ENCODE results near the gene KIF26A. TPM values are rescaled to one million over a fixed set of nuclear protein-coding genes. Genes with fewer than 3 reads are reported as not detected.

Gene KIF26A
- total RNA-seq, 1 donor from 2014 or later, result 5.9 TPM

DNA sequence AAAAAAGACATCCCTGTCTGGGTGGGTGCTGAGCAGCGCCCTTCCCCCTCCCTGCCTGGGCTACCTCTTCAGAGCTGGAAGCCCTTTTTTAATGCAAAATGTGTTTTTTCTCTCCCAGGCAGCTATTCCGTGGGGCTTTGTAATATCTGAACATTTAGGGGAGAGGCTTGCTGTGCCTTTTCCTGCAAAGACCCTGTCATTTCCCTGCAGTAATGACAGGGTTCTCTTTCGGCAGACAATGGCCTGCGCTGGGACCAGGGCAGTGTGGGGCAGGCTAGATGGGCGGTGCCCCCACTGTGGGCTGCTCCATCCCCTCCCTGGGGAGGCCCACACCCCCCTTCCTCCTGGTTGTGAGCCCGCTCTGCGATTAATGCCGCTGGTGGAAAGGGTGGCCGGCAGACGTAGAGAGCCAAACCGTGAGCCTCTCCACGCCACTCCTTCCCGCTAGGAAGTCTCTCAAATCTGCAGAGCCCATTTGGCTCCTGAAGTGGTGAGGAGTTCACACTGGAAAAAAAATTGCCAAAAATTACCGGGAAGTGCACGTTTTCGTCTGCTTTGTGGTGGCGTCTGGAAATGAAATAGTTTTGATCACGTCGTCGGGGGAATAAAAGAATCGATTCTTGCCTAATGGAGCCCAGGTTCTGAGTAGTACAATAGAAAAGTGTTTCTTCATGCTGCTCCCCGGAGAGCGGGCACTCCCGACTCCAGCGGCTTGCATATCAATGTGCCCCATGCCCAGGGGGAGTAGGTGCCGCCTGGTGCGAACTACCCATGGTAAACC, 31.5 kb downstream of the KIF26A start:
- Histone ChIP-seq H3K36me3 (no peaks in the 10 kb centered on the region), H3K27me3 (no peaks in the 10 kb centered on the region), H3K4me1 (no peaks in the 10 kb centered on the region), H3K4me3 (no peak overlapping the region), H3K9me3 (no peaks in the 10 kb centered on the region), H3K27ac (no peak overlapping the region)
- intact Hi-C loops (cut with DNase I), result no loop called here
- no peak for TF ChIP-seq CTCF (IDR thresholded peaks at IDR 0.05)
- DNase-seq (no peak), ATAC-seq (no peak)

DNA sequence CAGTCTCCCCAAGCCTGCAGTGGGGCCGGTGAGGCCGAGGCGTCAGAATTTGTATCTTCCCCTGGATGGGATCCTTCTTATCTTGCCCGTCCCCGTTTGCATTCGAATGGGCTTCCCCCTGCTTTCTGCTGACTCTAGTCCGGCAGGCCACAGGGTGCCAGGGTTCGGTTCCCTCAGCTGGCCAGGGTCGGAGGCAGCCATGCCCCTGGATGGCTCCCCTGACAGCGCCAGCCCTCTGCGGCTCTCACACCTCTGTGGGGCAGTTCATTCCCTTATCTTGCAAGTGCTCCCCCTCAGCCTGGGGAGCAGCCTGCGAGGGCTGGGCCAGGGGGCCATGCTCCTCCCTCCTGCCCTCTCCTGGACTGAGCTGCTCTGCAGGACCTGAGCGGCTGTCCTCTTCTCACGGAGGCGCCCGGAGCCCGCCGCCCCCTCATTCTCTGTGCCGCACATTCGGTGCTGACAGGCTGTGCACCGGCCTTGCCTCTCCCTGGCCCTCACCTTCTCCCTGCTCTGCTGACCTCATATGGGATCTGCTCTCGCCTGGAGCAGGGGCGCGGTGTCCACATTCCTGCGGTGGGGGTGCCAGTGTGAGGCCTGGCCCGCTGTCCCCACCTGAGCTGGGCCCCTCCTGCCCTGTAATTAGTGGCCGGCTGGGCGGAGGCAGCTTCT, 32.8 kb downstream of the KIF26A start:
- ATAC-seq (peak; percentile 78), DNase-seq (peak; percentile 76)
- H3K36me3 ChIP-seq, result no peaks in the 10 kb centered on the region
- no peaks in the 10 kb centered on the region for H3K9me3 ChIP-seq
- no peak overlapping the region for H3K27ac ChIP-seq
- no peaks in the 10 kb centered on the region for H3K4me1 ChIP-seq
- no peak for TF ChIP-seq CTCF (IDR thresholded peaks at IDR 0.05)
- H3K27me3 ChIP-seq, result no peaks in the 10 kb centered on the region
- H3K4me3 ChIP-seq, result no peak overlapping the region
- intact Hi-C loops (cut with DNase I), result no loop called here

DNA sequence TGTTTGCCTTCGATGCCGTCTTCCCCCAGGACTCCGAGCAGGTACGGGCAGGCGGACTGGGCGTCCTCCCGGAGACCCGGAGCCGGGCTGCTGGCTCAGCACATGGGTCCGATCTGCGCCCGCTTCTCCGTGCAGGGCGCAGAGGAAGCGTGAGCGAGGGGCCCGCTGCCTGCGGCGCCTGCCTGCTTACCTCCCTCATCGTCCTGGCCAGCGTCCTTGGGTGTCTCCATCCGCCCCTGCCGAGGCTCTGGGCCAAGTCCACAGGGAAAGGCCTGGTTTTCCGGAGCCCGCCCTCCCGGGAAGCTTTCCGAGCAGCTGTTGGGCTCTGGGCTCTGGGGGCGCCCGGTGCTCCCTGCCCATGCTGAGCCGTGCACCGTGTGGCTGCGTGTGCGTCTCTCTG, 33.5 kb downstream of the KIF26A start:
- DNase-seq, result no peak
- peak; percentile 8 for ATAC-seq
- Histone ChIP-seq H3K27me3 (no peaks in the 10 kb centered on the region), H3K9me3 (no peaks in the 10 kb centered on the region), H3K4me3 (no peak overlapping the region), H3K36me3 (no peaks in the 10 kb centered on the region), H3K4me1 (no peaks in the 10 kb centered on the region), H3K27ac (no peak overlapping the region)
- intact Hi-C loops (cut with DNase I), result no loop called here
- no peak for TF ChIP-seq CTCF (IDR thresholded peaks at IDR 0.05)

DNA sequence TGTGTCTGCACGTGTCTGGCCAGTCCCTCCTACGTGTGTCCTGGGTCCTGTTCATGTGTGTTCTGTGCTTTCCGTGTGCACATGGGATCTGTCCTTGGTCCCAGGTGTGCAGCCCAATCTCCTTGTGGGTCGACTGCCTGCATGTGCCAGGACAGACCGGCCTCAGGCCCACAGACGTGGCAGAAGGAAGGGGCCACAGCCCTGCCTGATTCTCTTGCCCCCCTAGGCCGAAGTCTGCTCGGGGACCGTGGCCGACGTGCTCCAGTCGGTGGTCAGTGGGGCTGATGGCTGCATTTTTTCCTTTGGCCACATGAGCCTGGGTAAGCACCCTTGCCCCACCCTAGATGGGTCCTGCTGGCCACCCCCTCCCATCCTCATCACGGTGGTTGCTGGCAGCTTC, 34.0 kb downstream of the KIF26A start:
- intact Hi-C loops (cut with DNase I), result no loop called here
- no peak for TF ChIP-seq CTCF (IDR thresholded peaks at IDR 0.05)
- no peaks in the 10 kb centered on the region for H3K4me1 ChIP-seq
- H3K27ac ChIP-seq, result no peak overlapping the region
- no peaks in the 10 kb centered on the region for H3K9me3 ChIP-seq
- no peaks in the 10 kb centered on the region for H3K27me3 ChIP-seq
- DNase-seq (no peak), ATAC-seq (no peak)
- no peaks in the 10 kb centered on the region for H3K36me3 ChIP-seq
- H3K4me3 ChIP-seq, result no peak overlapping the region

- Histone ChIP-seq H3K36me3 (no peaks in the 10 kb centered on the region), H3K27me3 (no peaks in the 10 kb centered on the region), H3K27ac (no peak overlapping the region), H3K9me3 (no peaks in the 10 kb centered on the region), H3K4me3 (no peak overlapping the region), H3K4me1 (no peaks in the 10 kb centered on the region)
- no peak for TF ChIP-seq CTCF (IDR thresholded peaks at IDR 0.05)
- DNase-seq, result no peak
- intact Hi-C loops (cut with DNase I), result no loop called here
- ATAC-seq, result no peak
These were observed 34.5 kb downstream of the KIF26A start for GRCh38 chr14:104172880-104173279.
